SK-N-MC (cell line): ENCODE measurements around the gene ZNF580.

Source experiments
- EZH2 ChIP-seq: fragments of 200-600 bp; sonication (generic); IDR thresholded peaks from one replicate; pipeline ENCODE4 v1.6.1; 2017; ENCODE audit warnings: antibody characterized with exemption
- FOXP2 ChIP-seq: optimal IDR thresholded peaks from 2 replicates; pipeline ENCODE3; 2011; ENCODE audit warnings: mild to moderate bottlenecking, moderate library complexity; ENCODE audit not compliant: insufficient read depth; ENCODE audit errors: extremely low read length, control extremely low read depth
- POLR2AphosphoS5 ChIP-seq: IDR thresholded peaks from 2 replicates; pipeline ENCODE4 v1.6.1; 2012; ENCODE audit warnings: mild to moderate bottlenecking, low read depth, low read length, borderline replicate concordance

DNA sequence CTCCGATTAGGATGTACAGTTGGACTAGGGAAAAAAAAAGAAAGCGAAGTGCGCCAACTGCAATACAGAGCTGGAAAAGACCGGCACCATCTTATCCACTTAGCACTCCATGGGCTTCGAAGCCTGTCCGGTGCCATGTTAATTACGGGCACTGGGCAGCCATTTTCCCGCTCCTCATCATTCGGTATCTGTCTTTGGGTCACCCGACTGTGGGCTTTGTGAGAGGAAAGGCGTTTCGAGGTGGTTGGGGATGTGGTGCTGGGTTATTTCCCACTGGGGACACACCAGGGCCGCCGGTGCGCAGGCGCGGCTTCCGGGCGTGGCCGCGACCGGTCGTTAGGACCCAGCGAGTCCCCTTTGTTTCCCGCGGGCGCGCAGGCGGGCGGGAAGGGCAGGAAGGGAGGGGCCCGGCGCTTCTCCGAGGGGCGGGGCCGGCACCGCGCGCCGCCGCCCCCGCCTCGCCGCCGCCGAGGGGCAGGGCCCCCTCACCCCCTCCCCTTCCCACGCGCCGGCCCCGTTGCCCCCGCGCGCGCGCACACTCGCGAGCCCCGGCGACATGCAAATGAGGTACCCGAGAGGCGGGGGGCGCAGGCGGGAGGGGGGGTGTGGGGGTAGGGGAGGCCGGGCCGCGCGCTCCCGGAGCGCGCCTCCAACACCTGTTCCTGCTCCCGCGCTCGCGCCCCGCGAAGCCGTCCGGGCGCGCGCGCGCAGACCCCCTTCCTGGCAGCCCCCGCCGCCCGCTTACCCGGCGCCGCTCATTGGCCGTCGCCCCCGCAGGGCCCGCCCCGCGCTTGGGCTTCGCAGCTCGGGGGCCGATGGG is 40.8 kb upstream of the ZNF580 start, which contains the start of gene ZNF524:
- no peak for TF ChIP-seq EZH2
- TF ChIP-seq POLR2AphosphoS5: no peak; the same call in 1 of the 2 replicates
- no peak for TF ChIP-seq FOXP2
